ENCODE measurements around the gene GMDS. TPM values are rescaled to one million over a fixed set of nuclear protein-coding genes. Genes with fewer than 3 reads are reported as not detected.

Gene GMDS
- total RNA-seq, 2 experiments from 2014 or later = 31.1 to 35.9 TPM

DNA sequence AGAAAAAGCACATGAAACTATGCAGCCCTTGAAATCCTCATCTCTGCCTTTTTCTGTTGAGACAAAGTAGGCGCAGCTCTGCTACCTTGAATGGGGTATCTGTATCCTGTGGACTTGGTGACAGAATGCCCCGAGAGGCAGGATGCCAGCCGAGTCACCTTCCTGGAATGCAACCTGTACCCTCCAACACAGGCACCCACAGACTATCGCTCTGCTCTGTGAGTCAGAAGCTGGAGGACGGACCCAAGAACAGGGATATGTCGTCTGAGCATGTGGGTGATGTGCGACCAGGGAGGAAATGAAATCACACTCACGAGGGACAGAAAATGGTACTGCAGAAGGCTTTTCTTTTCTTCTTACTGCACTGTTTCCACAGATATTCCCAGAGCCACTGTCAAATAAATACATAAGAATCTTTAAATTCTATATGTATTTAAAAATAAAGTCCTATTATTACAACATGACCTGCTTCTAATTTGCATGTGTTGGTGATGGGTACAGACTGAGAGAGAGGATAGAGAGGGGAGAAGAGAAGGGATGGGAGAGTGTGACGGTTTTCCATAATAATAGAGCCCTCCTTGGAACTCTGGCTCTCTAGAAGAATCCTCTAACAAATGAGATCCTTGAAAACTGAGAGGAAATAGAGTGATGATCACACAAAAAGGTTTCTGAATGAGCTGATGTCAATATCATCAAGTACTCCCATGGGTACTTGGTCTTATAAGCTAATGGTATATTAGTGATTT is 327.6 kb downstream of the GMDS start:
- Mint-ChIP-seq H3K4me3 (no peak overlapping the region), H3K9me3 (no peaks in the 10 kb centered on the region), H3K27ac (no peak overlapping the region), H3K4me1 (peaks cover 12% of the 10 kb centered on the region), H3K36me3 (ENCODE audit: low read depth) (no peaks in the 10 kb centered on the region), H3K27me3 (no peaks in the 10 kb centered on the region)
- POLR2A ChIA-PET = no interaction called here
- no peak for DNase-seq
- CTCF ChIA-PET = no interaction called here

GRCh38 chr6:1916334-1917070 is 328.9 kb downstream of the GMDS start:
- no peak overlapping the region for H3K4me3 Mint-ChIP-seq
- no peak for DNase-seq
- ChIA-PET POLR2A (no interaction called here), CTCF (interaction anchor here (0.6 kb wide), 2 partner anchors 70 to 1709 kb away, joined by 3 to 6 read pairs; no protein-coding TSS in a partner anchor)
- H3K27me3 Mint-ChIP-seq = no peaks in the 10 kb centered on the region
- no peaks in the 10 kb centered on the region for H3K36me3 Mint-ChIP-seq (ENCODE audit: low read depth)
- no peak overlapping the region for H3K27ac Mint-ChIP-seq
- peaks cover 12% of the 10 kb centered on the region for H3K4me1 Mint-ChIP-seq
- H3K9me3 Mint-ChIP-seq = no peaks in the 10 kb centered on the region

DNA sequence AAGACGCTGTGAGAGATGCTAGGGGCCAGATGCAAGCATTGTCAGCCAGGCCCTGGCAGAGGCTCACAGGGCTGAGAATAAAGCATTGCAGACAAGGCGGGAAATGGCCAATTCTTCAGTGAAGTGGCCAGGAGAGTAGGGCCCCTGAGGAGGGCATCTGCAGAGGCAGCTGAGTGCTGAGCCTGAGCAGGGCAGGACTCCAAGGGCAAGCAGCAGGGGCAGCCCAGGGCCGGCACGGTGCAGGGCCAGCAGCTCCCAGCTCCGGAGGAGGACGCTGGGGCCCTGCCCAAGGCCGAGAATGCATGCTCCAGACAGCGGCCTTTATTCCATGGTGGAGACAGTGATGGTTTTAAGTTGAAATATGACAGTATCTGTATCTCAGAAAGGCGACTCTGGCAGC is 330.2 kb downstream of the GMDS start:
- H3K27me3 Mint-ChIP-seq = no peaks in the 10 kb centered on the region
- CTCF ChIA-PET = no interaction called here
- H3K36me3 Mint-ChIP-seq (ENCODE audit: low read depth) = no peaks in the 10 kb centered on the region
- no peak for DNase-seq
- peaks cover 12% of the 10 kb centered on the region for H3K4me1 Mint-ChIP-seq
- POLR2A ChIA-PET = no interaction called here
- no peak overlapping the region for H3K4me3 Mint-ChIP-seq
- H3K27ac Mint-ChIP-seq = no peak overlapping the region
- H3K9me3 Mint-ChIP-seq = no peaks in the 10 kb centered on the region

DNA sequence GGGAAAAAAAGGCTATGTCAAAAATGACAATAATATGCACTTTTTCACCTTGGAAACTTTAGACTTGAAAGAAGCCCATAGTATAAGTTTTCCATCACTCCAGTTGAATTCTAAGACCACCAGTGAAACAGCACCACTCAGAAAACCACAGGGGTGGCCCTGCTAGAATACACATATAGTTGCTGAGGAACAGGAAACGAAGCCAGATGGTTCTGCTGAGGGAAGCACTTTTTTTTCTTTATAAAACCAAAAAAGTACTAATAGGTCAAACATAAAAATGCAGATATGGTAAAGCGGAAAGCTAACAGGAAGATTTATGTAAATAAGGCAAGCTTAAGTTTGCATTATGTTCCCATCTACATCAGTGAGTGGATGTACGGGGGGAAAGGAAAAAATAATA is 331.8 kb downstream of the GMDS start:
- no peak overlapping the region for H3K27ac Mint-ChIP-seq
- no peaks in the 10 kb centered on the region for H3K9me3 Mint-ChIP-seq
- POLR2A ChIA-PET = no interaction called here
- DNase-seq = no peak
- CTCF ChIA-PET = interaction anchor here (0.7 to 1.0 kb wide), 2 partner anchors 21 to 190 kb away, joined by 4 read pairs; no protein-coding TSS in a partner anchor
- no peaks in the 10 kb centered on the region for H3K36me3 Mint-ChIP-seq (ENCODE audit: low read depth)
- no peaks in the 10 kb centered on the region for H3K27me3 Mint-ChIP-seq
- H3K4me1 Mint-ChIP-seq = peaks cover 12% of the 10 kb centered on the region
- H3K4me3 Mint-ChIP-seq = no peak overlapping the region

GRCh38 chr6:1912731-1913130 is 332.7 kb downstream of the GMDS start:
- Mint-ChIP-seq H3K27ac (no peak overlapping the region), H3K27me3 (no peaks in the 10 kb centered on the region), H3K4me1 (peaks cover 10% of the 10 kb centered on the region), H3K36me3 (ENCODE audit: low read depth) (no peaks in the 10 kb centered on the region), H3K9me3 (no peaks in the 10 kb centered on the region), H3K4me3 (no peak overlapping the region)
- no peak for DNase-seq
- CTCF ChIA-PET = no interaction called here
- POLR2A ChIA-PET = no interaction called here

- ChIA-PET POLR2A (no interaction called here), CTCF (no interaction called here)
- no peaks in the 10 kb centered on the region for H3K27me3 Mint-ChIP-seq
- H3K4me3 Mint-ChIP-seq = no peak overlapping the region
- peaks cover 3% of the 10 kb centered on the region for H3K4me1 Mint-ChIP-seq
- no peaks in the 10 kb centered on the region for H3K36me3 Mint-ChIP-seq (ENCODE audit: low read depth)
- no peak overlapping the region for H3K27ac Mint-ChIP-seq
- no peaks in the 10 kb centered on the region for H3K9me3 Mint-ChIP-seq
- no peak for DNase-seq
These were observed 333.9 kb downstream of the GMDS start for GRCh38 chr6:1911474-1911873.

DNA sequence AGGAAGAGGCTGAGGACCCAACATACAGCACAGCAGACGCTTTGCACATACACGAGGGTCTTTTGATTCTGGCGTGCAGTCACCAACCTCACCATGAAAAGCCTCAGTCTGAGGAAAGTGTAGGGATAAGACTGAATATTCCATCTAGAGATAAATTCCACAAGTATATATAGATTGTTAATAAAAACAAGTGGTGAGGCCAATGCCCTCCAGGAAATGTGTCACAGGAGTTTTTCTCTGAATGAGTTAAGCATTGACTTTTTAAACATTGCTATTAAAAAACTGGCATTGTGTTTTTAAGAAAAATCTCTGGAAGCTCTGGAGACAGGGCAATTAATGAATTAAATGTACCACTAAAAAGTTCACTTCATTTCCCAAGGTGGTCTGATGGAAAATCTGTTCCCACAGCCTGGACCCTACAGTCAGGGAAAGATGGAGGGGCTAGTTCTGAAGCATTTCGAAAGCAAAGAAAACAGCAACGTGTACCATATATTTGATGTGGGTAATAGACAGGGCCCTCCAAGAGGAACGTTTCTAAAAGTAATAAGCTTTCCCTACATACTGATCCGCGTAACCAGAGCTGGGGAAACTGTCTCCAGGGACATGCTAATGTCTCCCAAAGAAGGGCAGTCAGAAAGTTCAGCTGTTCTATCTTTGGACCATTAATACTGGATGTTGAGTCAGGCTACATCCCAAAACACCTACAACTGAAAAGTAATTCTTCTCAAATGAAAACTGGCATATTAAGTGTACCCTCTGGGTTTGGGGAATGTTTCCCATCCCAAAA is 334.6 kb downstream of the GMDS start:
- no peak for DNase-seq
- no peaks in the 10 kb centered on the region for H3K4me1 Mint-ChIP-seq
- CTCF ChIA-PET = interaction anchor here (0.6 kb wide), 1 partner anchor 124 kb away, joined by 4 read pairs; no protein-coding TSS in a partner anchor

GRCh38 chr6:1908784-1909183 is 336.6 kb downstream of the GMDS start:
- Mint-ChIP-seq H3K9me3 (no peaks in the 10 kb centered on the region), H3K4me3 (no peak overlapping the region), H3K4me1 (no peaks in the 10 kb centered on the region), H3K27me3 (no peaks in the 10 kb centered on the region), H3K27ac (no peak overlapping the region), H3K36me3 (ENCODE audit: low read depth) (no peaks in the 10 kb centered on the region)
- ChIA-PET POLR2A (no interaction called here), CTCF (no interaction called here)
- no peak for DNase-seq

More for the DNA sequence above, 334.6 kb downstream of the GMDS start:
- Mint-ChIP-seq H3K9me3 (no peaks in the 10 kb centered on the region), H3K27me3 (no peaks in the 10 kb centered on the region), H3K36me3 (ENCODE audit: low read depth) (no peaks in the 10 kb centered on the region), H3K4me3 (no peak overlapping the region), H3K27ac (no peak overlapping the region)
- POLR2A ChIA-PET = no interaction called here

DNA sequence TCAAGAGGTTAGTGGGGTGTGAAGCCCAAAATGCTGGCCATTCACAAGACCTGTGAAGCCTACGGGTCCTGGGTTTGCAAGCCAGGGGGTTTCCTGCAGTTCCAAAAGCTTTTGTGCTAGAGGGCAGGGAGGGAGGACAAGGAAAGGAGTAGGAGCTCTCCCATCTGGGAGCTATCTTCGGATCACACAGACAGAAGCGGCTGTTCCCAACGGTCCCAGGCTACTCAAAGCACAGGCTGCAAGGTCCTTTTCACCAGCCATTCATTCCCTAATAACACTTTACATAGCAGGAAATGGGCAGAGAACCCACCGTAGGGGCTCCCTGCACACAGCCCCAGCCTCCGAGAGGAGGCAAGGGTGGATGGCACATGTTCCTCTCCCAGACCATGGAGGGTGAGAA is 338.8 kb downstream of the GMDS start:
- no peak for DNase-seq
- ChIA-PET POLR2A (no interaction called here), CTCF (no interaction called here)
- Mint-ChIP-seq H3K27ac (no peak overlapping the region), H3K9me3 (no peaks in the 10 kb centered on the region), H3K4me1 (no peaks in the 10 kb centered on the region), H3K36me3 (ENCODE audit: low read depth) (no peaks in the 10 kb centered on the region), H3K27me3 (no peaks in the 10 kb centered on the region), H3K4me3 (no peak overlapping the region)

DNA sequence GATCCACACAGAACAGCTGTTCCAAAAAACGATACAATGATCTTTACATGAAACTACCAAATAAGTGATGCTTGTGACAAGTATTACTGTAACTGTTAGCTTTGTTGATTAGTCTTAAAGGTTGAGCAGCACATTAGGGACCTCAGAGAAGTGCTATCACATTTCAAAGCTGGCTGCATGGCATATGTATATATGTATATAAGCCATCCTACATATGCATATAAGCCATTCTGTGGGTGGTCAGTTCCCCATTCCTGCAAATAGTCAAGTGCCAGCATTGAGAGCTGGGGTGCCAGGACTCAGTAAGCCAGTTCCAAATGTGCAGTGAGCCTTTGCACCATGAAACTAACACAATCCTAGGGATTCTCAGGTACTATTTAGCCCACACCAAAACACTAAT is 339.4 kb downstream of the GMDS start:
- Mint-ChIP-seq H3K36me3 (ENCODE audit: low read depth) (no peaks in the 10 kb centered on the region), H3K27ac (no peak overlapping the region), H3K9me3 (no peaks in the 10 kb centered on the region), H3K4me3 (no peak overlapping the region), H3K4me1 (no peaks in the 10 kb centered on the region), H3K27me3 (no peaks in the 10 kb centered on the region)
- CTCF ChIA-PET = no interaction called here
- DNase-seq = no peak
- POLR2A ChIA-PET = no interaction called here

DNA sequence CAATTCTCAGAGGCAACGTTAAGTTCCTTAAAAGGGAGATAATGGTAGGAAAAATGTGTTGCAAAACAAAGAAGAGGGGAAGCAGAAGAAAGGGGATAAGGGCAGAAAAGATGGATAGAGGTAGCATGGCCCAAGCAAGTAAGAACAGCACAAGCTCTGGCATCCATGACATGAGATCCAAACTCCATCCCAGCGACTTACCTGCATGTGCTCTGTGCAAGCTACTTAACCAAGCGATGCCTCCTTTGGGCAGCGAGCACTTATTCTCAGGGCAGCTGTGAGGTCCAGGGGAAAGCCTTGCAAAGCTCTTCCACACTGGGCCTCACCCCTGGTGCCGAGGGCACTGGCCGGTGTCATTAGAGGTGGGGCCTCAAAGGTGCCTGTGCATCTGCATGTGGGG is 340.5 kb downstream of the GMDS start:
- ChIA-PET POLR2A (no interaction called here), CTCF (no interaction called here)
- Mint-ChIP-seq H3K27ac (no peak overlapping the region), H3K9me3 (no peaks in the 10 kb centered on the region), H3K36me3 (ENCODE audit: low read depth) (no peaks in the 10 kb centered on the region), H3K4me3 (no peak overlapping the region), H3K27me3 (no peaks in the 10 kb centered on the region), H3K4me1 (no peaks in the 10 kb centered on the region)
- no peak for DNase-seq

DNA sequence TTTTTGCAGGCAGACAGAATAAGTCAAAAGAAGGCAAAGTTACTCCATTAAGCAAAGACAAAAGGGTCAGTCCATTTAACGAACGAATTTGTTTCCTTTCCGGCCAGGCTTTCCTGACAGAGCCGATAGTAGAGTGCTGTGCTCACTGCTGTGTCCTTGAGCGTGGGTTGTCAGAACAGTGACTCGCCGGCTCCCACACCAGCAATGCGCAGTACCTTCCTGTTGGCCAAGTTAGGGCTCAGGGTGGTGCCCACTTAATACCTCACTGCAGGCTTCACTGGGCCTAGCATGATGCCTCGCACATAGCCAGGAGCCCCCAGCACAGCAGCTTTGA is 341.0 kb downstream of the GMDS start:
- no peaks in the 10 kb centered on the region for H3K4me1 Mint-ChIP-seq
- ChIA-PET POLR2A (no interaction called here), CTCF (no interaction called here)
- no peak overlapping the region for H3K4me3 Mint-ChIP-seq
- no peaks in the 10 kb centered on the region for H3K36me3 Mint-ChIP-seq (ENCODE audit: low read depth)
- H3K27ac Mint-ChIP-seq = no peak overlapping the region
- H3K27me3 Mint-ChIP-seq = no peaks in the 10 kb centered on the region
- no peak for DNase-seq
- no peaks in the 10 kb centered on the region for H3K9me3 Mint-ChIP-seq

GRCh38 chr6:1903780-1904465 is 341.5 kb downstream of the GMDS start:
- Mint-ChIP-seq H3K27me3 (no peaks in the 10 kb centered on the region), H3K27ac (no peak overlapping the region), H3K4me3 (no peak overlapping the region), H3K9me3 (no peaks in the 10 kb centered on the region), H3K36me3 (ENCODE audit: low read depth) (no peaks in the 10 kb centered on the region), H3K4me1 (no peaks in the 10 kb centered on the region)
- no peak for DNase-seq
- POLR2A ChIA-PET = no interaction called here
- CTCF ChIA-PET = no interaction called here
